Type B pancreatic cell (in vitro differentiated cells): ENCODE data around the gene STAT5B. TPM values are rescaled to one million over a fixed set of nuclear protein-coding genes. Genes with fewer than 3 reads are reported as not detected.

Experiments
- DNase-seq: peaks from one replicate; pipeline ENCODE4 v3.0.0; 2021; ENCODE audit warnings: mixed read lengths; ENCODE audit not compliant: unreplicated experiment; ENCODE audit errors: extremely low spot score
- H3K27ac Mint-ChIP-seq: 2 replicates; pipeline ENCODE4 v1.8.0; 2021; ENCODE audit warnings: mild to moderate bottlenecking, mixed read lengths
- H3K27me3 Mint-ChIP-seq: 2 replicates; pipeline ENCODE4 v1.8.0; 2021; ENCODE audit warnings: mixed read lengths
- H3K36me3 Mint-ChIP-seq: 2 replicates; pipeline ENCODE4 v1.8.0; 2021; ENCODE audit warnings: mixed read lengths
- H3K4me1 Mint-ChIP-seq: one replicate; pipeline ENCODE4 v1.8.0; 2021; ENCODE audit warnings: mixed read lengths; ENCODE audit not compliant: unreplicated experiment
- H3K4me3 Mint-ChIP-seq: 2 replicates; pipeline ENCODE4 v1.8.0; 2021; ENCODE audit warnings: mild to moderate bottlenecking, mixed read lengths
- H3K9me3 Mint-ChIP-seq: 2 replicates; pipeline ENCODE4 v1.8.0; 2021; ENCODE audit warnings: mixed read lengths
- total RNA-seq: library from RNA; stranded (reverse); gene quantifications from 2 replicates; pipeline ENCODE4 v1.2.1, GENCODE V29; 2021; ENCODE audit warnings: low replicate concordance
- TF ChIP-seq, protein P1 (sequence below): fragments of 200-600 bp; sonication (generic); conservative IDR thresholded peaks from 2 replicates; pipeline ENCODE4 v1.5.0; 2021; ENCODE audit warnings: antibody characterized with exemption, mild to moderate bottlenecking

Gene STAT5B
- total RNA-seq, 1 donor from 2014 or later = 42.3 TPM

DNA sequence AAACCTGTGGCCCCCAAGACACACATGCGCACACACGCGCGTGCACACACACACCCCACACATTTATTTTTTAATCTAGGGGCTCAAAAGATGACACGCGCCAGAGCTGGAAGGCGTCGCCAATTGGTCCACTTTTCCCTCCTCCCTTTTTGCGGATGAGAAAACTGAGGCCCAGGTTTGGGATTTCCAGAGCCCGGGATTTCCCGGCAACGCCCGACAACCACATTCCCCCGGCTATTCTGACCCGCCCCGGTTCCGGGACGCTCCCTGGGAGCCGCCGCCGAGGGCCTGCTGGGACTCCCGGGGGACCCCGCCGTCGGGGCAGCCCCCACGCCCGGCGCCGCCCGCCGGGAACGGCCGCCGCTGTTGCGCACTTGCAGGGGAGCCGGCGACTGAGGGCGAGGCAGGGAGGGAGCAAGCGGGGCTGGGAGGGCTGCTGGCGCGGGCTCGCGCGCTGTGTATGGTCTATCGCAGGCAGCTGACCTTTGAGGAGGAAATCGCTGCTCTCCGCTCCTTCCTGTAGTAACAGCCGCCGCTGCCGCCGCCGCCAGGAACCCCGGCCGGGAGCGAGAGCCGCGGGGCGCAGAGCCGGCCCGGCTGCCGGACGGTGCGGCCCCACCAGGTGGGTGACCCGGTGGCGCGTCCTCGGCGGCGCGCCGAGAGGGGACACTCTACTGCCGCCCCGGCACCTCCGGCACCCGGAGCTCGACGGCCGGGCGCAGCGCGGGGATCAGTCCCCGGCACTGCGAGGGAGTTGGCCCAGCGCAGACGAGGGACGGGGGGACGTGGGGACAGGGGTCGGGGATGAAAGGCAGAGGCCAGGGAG is 12.0 kb upstream of the STAT5B start, which contains the start of gene STAT5A:
STAT5A (plus strand) TSS at position 522 of the 826 bp plus-strand sequence. CDS start 914 bp downstream, outside the sequence.
- peaks cover 19% of the 10 kb centered on the region for H3K4me1 Mint-ChIP-seq
- H3K9me3 Mint-ChIP-seq = no peaks in the 10 kb centered on the region
- TF ChIP-seq, protein P1, sequence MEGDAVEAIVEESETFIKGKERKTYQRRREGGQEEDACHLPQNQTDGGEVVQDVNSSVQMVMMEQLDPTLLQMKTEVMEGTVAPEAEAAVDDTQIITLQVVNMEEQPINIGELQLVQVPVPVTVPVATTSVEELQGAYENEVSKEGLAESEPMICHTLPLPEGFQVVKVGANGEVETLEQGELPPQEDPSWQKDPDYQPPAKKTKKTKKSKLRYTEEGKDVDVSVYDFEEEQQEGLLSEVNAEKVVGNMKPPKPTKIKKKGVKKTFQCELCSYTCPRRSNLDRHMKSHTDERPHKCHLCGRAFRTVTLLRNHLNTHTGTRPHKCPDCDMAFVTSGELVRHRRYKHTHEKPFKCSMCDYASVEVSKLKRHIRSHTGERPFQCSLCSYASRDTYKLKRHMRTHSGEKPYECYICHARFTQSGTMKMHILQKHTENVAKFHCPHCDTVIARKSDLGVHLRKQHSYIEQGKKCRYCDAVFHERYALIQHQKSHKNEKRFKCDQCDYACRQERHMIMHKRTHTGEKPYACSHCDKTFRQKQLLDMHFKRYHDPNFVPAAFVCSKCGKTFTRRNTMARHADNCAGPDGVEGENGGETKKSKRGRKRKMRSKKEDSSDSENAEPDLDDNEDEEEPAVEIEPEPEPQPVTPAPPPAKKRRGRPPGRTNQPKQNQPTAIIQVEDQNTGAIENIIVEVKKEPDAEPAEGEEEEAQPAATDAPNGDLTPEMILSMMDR = no peak
- DNase-seq = peak; percentile 76
- H3K27me3 Mint-ChIP-seq = peaks cover 32% of the 10 kb centered on the region
- no peaks in the 10 kb centered on the region for H3K36me3 Mint-ChIP-seq
- peak within 1 kb of the TSS; percentile 78 for H3K4me3 Mint-ChIP-seq
- no peak within 1 kb of the TSS for H3K27ac Mint-ChIP-seq

DNA sequence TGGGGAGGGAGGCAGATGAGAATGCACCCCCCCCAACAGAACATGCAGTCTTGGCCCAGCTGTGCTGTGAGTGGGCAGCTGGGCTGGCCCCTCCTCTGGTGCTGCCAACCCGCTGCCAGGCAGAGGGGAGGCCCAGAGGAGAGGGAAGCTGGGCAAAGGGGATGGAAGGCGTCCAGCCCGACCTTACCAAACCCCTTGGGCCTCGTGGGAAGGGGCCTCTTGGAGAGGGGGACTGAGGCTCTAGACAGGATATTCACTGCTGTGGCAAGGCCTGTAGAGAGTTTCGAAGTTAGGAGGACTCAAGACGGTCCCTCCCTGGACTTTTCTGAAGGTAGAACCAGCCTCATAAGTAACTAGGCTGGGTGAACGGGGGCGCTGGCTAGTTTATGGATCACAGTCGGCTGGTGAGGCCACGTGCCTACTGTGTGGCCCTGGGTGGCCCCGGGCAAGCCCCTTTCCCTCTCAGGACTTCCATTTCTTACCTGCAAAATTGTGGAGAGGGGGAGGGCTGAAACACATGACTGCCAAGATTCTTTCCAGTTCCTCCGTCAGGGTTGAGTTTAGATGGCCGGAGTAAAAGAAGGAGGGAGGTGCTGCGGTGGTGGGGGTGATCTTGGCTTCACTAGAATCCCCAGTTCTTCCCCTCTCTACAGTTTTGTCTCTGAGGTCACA is 11.2 kb upstream of the STAT5B start:
- peaks cover 32% of the 10 kb centered on the region for H3K27me3 Mint-ChIP-seq

DNA sequence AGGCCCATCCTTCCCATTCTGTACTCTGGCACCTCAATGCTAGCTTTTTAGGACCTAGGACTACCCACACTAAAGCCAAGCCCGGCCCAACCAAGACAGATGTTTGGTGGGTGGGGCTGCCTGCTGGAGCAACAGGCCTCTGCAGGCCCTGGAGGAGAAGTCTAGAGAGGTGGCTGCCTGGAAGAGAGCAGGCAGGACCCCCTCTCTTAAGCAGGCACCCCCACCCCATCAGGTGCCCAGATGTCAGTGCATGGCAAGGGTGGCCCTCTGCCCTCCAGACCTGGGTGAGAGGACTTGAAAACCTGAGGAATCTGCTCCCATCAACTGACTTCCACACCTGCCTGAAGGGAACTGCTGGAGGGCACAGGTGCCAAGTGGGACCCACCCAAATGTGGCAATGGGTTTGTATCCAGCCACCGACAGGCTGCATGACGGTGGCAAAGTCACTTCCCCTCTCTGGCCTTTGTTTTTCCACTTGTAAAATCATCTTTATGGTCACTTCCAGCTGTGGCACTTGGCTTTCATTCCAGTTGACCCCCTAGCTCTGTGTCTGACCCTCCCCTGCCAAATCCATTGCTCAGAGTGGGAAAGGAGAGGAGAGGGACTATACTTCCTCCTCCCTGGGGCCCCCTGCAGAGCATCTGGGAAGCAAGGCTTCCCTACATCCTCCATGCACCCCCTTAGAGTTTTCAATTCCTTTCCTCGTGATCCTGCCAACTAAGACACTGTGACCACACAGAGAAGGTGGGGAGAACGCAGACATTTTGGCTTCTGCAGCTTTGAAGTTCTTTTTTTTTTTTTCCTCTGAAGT is 10.4 kb upstream of the STAT5B start:
- peak; percentile 48 for DNase-seq
- Mint-ChIP-seq H3K27ac (no peak overlapping the region), H3K4me1 (peaks cover 23% of the 10 kb centered on the region), H3K4me3 (peak overlapping the region; percentile 74), H3K36me3 (no peaks in the 10 kb centered on the region), H3K9me3 (no peaks in the 10 kb centered on the region), H3K27me3 (peaks cover 29% of the 10 kb centered on the region)
- TF ChIP-seq, protein P1 = no peak

More for the DNA sequence above, 11.2 kb upstream of the STAT5B start:
- H3K4me3 Mint-ChIP-seq = peak overlapping the region; percentile 78
- no peak overlapping the region for H3K27ac Mint-ChIP-seq
- peaks cover 23% of the 10 kb centered on the region for H3K4me1 Mint-ChIP-seq
- TF ChIP-seq, protein P1 = no peak
- H3K9me3 Mint-ChIP-seq = no peaks in the 10 kb centered on the region
- no peaks in the 10 kb centered on the region for H3K36me3 Mint-ChIP-seq
- peak; percentile 60 for DNase-seq

DNA sequence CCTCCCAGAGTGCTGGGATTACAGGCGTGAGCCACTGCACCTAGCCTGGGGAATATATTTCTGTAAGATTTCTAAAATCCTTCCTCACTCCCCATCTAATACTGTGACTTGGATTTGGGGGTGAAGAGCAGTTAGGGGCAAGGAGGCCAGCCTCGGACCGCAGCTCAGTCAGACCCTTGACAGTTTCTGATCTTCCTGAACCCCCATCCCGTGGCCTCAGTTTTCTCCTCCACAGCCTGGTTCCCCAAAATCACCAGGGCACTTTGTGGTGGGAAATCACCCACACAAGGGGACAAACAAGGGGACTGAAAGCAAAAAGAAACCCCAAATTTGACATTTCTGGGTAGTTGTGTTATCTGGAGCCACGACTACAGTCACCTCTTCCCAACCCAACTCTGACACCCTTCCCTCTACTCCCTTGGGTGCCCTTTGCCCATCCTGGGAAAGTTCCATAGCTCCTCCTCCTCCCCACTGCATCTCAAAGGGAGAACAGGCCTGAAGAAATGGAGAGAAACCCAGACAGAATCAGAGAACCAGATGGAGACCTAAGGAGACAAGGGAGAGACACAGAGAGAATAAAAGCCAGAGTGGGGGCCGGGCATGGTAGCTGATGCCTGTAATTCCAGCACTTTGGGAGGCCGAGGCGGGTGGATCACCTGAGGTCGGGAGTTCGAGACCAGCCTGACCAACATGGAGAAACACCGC is 9.3 kb upstream of the STAT5B start:
- no peaks in the 10 kb centered on the region for H3K9me3 Mint-ChIP-seq
- peak; percentile 25 for DNase-seq
- no peak overlapping the region for H3K27ac Mint-ChIP-seq
- H3K27me3 Mint-ChIP-seq = peaks cover 25% of the 10 kb centered on the region
- H3K4me1 Mint-ChIP-seq = peaks cover 20% of the 10 kb centered on the region
- TF ChIP-seq, protein P1 = no peak
- no peaks in the 10 kb centered on the region for H3K36me3 Mint-ChIP-seq
- H3K4me3 Mint-ChIP-seq = no peak overlapping the region

DNA sequence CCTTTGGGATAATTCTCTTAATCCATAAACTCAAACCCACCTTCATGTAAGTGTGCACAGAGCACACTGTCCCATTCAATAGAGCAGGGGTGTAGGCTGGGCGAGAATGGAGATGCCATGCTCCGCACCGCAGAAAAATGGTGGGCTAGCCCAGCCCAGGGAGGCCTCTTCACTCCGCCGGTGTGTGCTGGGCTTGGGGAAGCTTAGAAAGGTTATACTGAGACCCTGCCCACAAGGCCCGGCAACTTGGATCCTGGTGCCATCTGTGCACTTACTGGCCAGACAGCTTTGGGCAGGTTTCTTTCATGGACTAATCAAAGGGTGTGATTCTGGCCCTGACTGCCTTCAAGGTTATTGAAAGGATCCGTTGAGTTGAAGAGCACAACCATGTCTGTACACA is 8.4 kb upstream of the STAT5B start:
- Mint-ChIP-seq H3K27ac (no peak overlapping the region), H3K36me3 (no peaks in the 10 kb centered on the region), H3K4me1 (peaks cover 20% of the 10 kb centered on the region), H3K27me3 (peaks cover 16% of the 10 kb centered on the region), H3K4me3 (no peak overlapping the region), H3K9me3 (no peaks in the 10 kb centered on the region)
- TF ChIP-seq, protein P1 = no peak
- DNase-seq = peak; percentile 39
